ENCODE data around the gene CTNNA3. TPM values are rescaled to one million over a fixed set of nuclear protein-coding genes. Genes with fewer than 3 reads are reported as not detected.

Gene CTNNA3
- total RNA-seq, 1 experiment from 2014 or later: 0.02 TPM

DNA sequence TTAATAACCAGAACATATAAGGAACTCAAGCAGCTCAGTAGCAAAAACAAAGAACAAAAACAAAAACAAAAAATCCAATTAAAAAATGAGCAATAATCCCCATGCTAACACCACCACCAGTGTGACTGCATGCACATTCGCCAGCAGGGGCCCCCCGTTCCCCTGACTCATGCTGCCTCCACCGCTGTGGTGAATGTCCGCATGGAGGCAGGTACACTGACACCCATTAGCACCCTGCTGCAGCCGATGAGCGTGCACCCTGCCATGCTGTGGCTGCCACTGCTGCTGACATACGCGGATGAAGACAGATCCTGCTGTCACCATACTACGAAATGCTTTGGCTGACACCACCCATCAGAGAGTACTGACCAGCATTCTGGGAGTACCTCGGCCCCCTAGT lies 1091.8 kb downstream of the CTNNA3 start:
- intact Hi-C loops (cut with micrococcal nuclease): no loop called here
- Mint-ChIP-seq H3K9me3 (ENCODE audit: unreplicated experiment) (peaks cover 27% of the 10 kb centered on the region), H3K4me1 (ENCODE audit: insufficient read depth, unreplicated experiment) (no peaks in the 10 kb centered on the region), H3K27ac (ENCODE audit: low read depth, unreplicated experiment) (no peak overlapping the region), H3K36me3 (ENCODE audit: insufficient read depth, unreplicated experiment) (no peaks in the 10 kb centered on the region), H3K4me3 (ENCODE audit: unreplicated experiment) (no peak overlapping the region), H3K27me3 (ENCODE audit: insufficient read depth, unreplicated experiment) (no peaks in the 10 kb centered on the region)
- CTCF ChIA-PET: no interaction called here
- DNase-seq (ENCODE audit: unreplicated experiment): no peak
- POLR2A ChIA-PET: no interaction called here
- no peak for TF ChIP-seq CTCF (IDR thresholded peaks at IDR 0.05; ENCODE audit: unreplicated experiment)
- no TSS peak for BruUV-seq (replicated peaks)

DNA sequence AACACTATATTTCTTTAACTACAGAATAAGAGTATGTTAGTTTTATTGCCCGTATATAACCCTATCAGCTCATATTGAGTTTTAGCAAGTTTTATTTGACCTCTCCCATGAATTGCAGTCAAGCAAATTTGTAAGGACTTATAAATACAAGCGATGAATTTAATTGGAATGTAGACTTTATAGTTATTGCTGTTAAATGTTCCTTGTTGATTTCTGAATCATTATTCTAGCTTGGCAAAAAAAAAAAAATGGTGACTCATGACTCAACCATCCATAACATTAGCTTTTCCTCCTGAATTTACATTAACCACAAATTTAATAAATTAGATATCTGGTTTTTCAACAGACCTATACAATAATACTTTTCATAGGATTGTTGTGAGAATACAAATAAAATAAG lies 1104.1 kb downstream of the CTNNA3 start:
- DNase-seq (ENCODE audit: unreplicated experiment): no peak
- POLR2A ChIA-PET: no interaction called here
- Mint-ChIP-seq H3K4me1 (ENCODE audit: insufficient read depth, unreplicated experiment) (peaks cover 5% of the 10 kb centered on the region), H3K27me3 (ENCODE audit: insufficient read depth, unreplicated experiment) (no peaks in the 10 kb centered on the region), H3K36me3 (ENCODE audit: insufficient read depth, unreplicated experiment) (no peaks in the 10 kb centered on the region), H3K9me3 (ENCODE audit: unreplicated experiment) (no peaks in the 10 kb centered on the region), H3K4me3 (ENCODE audit: unreplicated experiment) (no peak overlapping the region), H3K27ac (ENCODE audit: low read depth, unreplicated experiment) (no peak overlapping the region)
- TF ChIP-seq CTCF (IDR thresholded peaks at IDR 0.05; ENCODE audit: unreplicated experiment): no peak
- BruUV-seq (replicated peaks): no TSS peak
- intact Hi-C loops (cut with micrococcal nuclease): loop anchor here (2.0 kb wide), 1 partner anchor 57 kb away; no protein-coding TSS in a partner anchor
- CTCF ChIA-PET: interaction anchor here (0.7 kb wide), 1 partner anchor 282 kb away, joined by 3 read pairs; no protein-coding TSS in a partner anchor

DNA sequence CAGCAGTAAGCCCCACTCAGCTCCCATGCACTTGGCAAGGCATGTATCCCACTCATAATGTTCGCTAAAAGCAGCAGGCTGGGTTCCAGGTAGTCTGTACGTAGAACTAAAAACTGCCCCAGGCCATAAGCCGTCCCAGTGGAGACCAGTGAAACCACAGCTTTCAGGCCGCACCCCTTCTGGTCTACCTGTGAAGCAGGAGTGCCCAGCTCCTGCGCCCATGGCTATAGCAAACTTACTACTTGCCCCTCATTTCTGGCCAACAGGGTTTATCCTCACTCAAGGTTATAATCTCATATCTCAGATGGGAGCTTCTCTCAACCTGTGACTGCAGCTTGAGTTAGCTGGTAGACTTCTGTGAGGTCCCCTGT lies 1108.3 kb downstream of the CTNNA3 start:
- intact Hi-C loops (cut with micrococcal nuclease): no loop called here
- no TSS peak for BruUV-seq (replicated peaks)

More for the DNA sequence above, 1108.3 kb downstream of the CTNNA3 start:
- ChIA-PET POLR2A (interaction anchor here (0.6 to 1.2 kb wide), 2 partner anchors 16 to 26 kb away, joined by 3 read pairs; no protein-coding TSS in a partner anchor), CTCF (interaction anchor here (1.8 kb wide), 1 partner anchor 11 kb away, joined by 5 read pairs; no protein-coding TSS in a partner anchor)
- no peak for TF ChIP-seq CTCF (IDR thresholded peaks at IDR 0.05; ENCODE audit: unreplicated experiment)
- no peak for DNase-seq (ENCODE audit: unreplicated experiment)
- Mint-ChIP-seq H3K9me3 (ENCODE audit: unreplicated experiment) (no peaks in the 10 kb centered on the region), H3K36me3 (ENCODE audit: insufficient read depth, unreplicated experiment) (no peaks in the 10 kb centered on the region), H3K27me3 (ENCODE audit: insufficient read depth, unreplicated experiment) (no peaks in the 10 kb centered on the region), H3K4me3 (ENCODE audit: unreplicated experiment) (no peak overlapping the region), H3K4me1 (ENCODE audit: insufficient read depth, unreplicated experiment) (peaks cover 5% of the 10 kb centered on the region), H3K27ac (ENCODE audit: low read depth, unreplicated experiment) (no peak overlapping the region)
